Fibroblast of pulmonary artery (primary cell): ENCODE data around the gene SOX6.

Experiments
- DNase-seq: peaks from one replicate; pipeline ENCODE4 v3.0.0-alpha.2; 2010; ENCODE audit warnings: low read depth
- H3K4me3 ChIP-seq: replicated peaks from 2 replicates; pipeline ENCODE4 v1.5.1; 2011; ENCODE audit warnings: low read depth, mild to moderate bottlenecking, control low read depth, low read length, moderate library complexity
- CTCF ChIP-seq: IDR thresholded peaks from 2 replicates; pipeline ENCODE4 v1.5.1; 2011; ENCODE audit warnings: mild to moderate bottlenecking, control low read depth, low read length, inconsistent platforms; ENCODE audit errors: missing control alignments

Gene SOX6

GRCh38 chr11:15942126-15942525, 414.2 kb downstream of the SOX6 start:
- no peak for DNase-seq
- no peak for TF ChIP-seq CTCF
- H3K4me3 ChIP-seq: no peak overlapping the region

GRCh38 chr11:15941206-15941770, 415.1 kb downstream of the SOX6 start:
- H3K4me3 ChIP-seq: no peak overlapping the region
- TF ChIP-seq CTCF: peak; percentile 62
- peak; percentile 32 for DNase-seq

GRCh38 chr11:15940462-15941205, 415.7 kb downstream of the SOX6 start:
- DNase-seq: no peak
- H3K4me3 ChIP-seq: no peak overlapping the region
- no peak for TF ChIP-seq CTCF

- TF ChIP-seq CTCF: no peak
- no peak overlapping the region for H3K4me3 ChIP-seq
- DNase-seq: no peak
Observed at GRCh38 chr11:15938983-15939382, 417.4 kb downstream of the SOX6 start.

GRCh38 chr11:15938121-15938611, 418.2 kb downstream of the SOX6 start:
- no peak overlapping the region for H3K4me3 ChIP-seq
- no peak for TF ChIP-seq CTCF
- no peak for DNase-seq

- no peak for TF ChIP-seq CTCF
- no peak for DNase-seq
- no peak overlapping the region for H3K4me3 ChIP-seq
Observed at GRCh38 chr11:15937601-15938120, 418.7 kb downstream of the SOX6 start.
